Esophagus (tissue), 2 donors: ENCODE results near the gene THBD. TPM values are rescaled to one million over a fixed set of nuclear protein-coding genes. Genes with fewer than 3 reads are reported as not detected.

Source experiments
- H3K27ac ChIP-seq, 2 donors: one replicate each; pipeline ENCODE4 v1.5.1; 2013; ENCODE audit warnings: low read depth in 2 of 2, mild to moderate bottlenecking in 2 of 2, inconsistent platforms in 1 of 2, low read length in 1 of 2, moderate library complexity in 1 of 2
- H3K27me3 ChIP-seq, 2 donors: one replicate each; pipeline ENCODE4 v1.6.1; 2013; ENCODE audit warnings: low read length in 2 of 2, control low read depth in 1 of 2, mild to moderate bottlenecking in 1 of 2; ENCODE audit not compliant: insufficient read depth in 2 of 2, control insufficient read depth in 1 of 2
- H3K36me3 ChIP-seq, 2 donors: one replicate each; pipeline ENCODE4 v1.6.1; 2013; ENCODE audit warnings: low read length in 1 of 2; ENCODE audit not compliant: control insufficient read depth in 2 of 2, insufficient read depth in 2 of 2
- H3K4me1 ChIP-seq, 2 donors: one replicate each; pipeline ENCODE4 v1.6.1; 2013; ENCODE audit warnings: low read length in 1 of 2; ENCODE audit not compliant: control insufficient read depth in 2 of 2, insufficient read depth in 2 of 2
- H3K4me3 ChIP-seq, 2 donors: one replicate each; pipeline ENCODE4 v1.5.1; 2013; ENCODE audit warnings: low read length in 2 of 2, mild to moderate bottlenecking in 2 of 2, low read depth in 1 of 2, moderate library complexity in 1 of 2
- H3K9me3 ChIP-seq, 2 donors: one replicate each; pipeline ENCODE4 v1.6.1; 2013; ENCODE audit warnings: mild to moderate bottlenecking in 2 of 2, low read depth in 1 of 2, low read length in 1 of 2, moderate library complexity in 1 of 2; ENCODE audit not compliant: control insufficient read depth in 2 of 2, insufficient read depth in 1 of 2
- WGBS, 2 donors: extraction: QIAGEN DNeasy Blood & Tissue Kit; methylation state at CpG; one replicate each; pipeline ENCODE4 v1.1.7; 2013; 5-methylcytosine and 5-hydroxymethylcytosine counted together
- polyA plus RNA-seq, 2 donors: library from polyadenylated mRNA; stranded (reverse); fragments of 200-250 nt; gene quantifications; one replicate each; pipeline ENCODE4 v1.2.3, GENCODE V29; 2013
- donor health status: healthy with polysubstance abuse.
- donor health status: Bipolar disorder and iron deficiency.

THBD gene
- polyA plus RNA-seq, 2 donors, result 9.5 to 29.7 TPM

DNA sequence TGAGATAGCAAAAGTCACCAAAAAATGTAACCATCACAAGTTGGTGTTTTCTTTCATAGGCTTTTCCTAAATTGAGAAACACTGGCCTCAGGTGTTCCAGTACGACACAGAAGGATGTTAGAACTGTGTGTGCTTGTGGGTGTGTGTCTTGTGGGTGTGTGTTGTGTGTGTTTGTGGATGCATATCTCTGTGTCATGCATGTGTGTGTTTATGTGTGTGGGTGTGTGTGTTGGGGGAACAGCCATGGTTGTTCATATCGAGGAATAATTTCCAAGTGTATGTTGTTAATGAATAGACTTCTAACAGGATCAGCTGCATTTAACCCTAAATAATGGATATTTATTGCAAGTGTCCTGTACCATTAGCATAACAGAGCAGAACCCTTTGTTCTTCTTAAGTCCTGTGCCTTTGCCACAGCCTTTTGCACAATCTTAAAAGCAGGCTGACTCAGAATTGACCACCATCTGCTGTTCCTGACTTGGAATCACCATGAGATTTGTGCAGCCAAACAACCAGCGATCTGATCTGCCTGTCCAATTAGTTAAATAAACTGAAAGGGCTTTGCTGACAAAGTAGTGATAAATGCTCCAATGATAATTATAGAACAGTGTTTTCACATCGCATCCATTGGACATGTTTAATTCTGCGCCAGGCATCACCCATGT lies 29.0 kb upstream of the THBD start:
- Histone ChIP-seq H3K4me1 (peaks cover 0 to 4% of the 10 kb centered on the region in 2 donors), H3K4me3 (no peak overlapping the region), H3K9me3 (no peaks in the 10 kb centered on the region), H3K27me3 (no peaks in the 10 kb centered on the region), H3K36me3 (no peaks in the 10 kb centered on the region), H3K27ac (no peak overlapping the region)
- 65 to 67% methylated on average over 5 of the region's 5 CpGs for WGBS, 2 donors

DNA sequence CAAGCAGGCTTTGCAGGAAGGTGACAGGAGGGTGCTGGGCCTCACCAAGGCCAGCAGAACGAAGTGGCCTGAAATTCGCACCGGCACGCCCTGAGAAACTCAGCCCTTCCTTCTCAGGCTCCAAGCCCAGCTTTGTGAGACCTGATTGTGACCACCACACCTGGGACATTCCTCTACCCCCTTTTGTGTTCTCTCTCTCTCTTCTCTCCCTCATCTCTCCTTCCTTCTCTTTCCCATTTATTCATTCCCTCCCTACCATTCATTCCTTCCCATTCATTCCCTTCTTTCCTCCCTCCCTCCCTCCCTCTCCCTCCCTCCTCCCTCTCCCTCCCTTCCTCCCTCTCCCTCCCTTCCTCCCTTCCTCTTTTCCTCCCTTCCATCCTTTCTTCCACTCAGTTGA lies 27.8 kb upstream of the THBD start:
- WGBS, 2 donors, result 92 to 94% methylated on average over 4 of the region's 4 CpGs
- Histone ChIP-seq H3K4me1 (peaks cover 0 to 4% of the 10 kb centered on the region in 2 donors), H3K36me3 (no peaks in the 10 kb centered on the region)

GRCh38 chr20:23074052-23074451 lies 24.6 kb upstream of the THBD start:
- Histone ChIP-seq H3K4me3 (no peak overlapping the region), H3K9me3 (no peaks in the 10 kb centered on the region), H3K4me1 (peaks cover 0 to 4% of the 10 kb centered on the region in 2 donors), H3K27ac (no peak overlapping the region), H3K36me3 (no peaks in the 10 kb centered on the region), H3K27me3 (no peaks in the 10 kb centered on the region)
- WGBS, 2 donors, result 82 to 92% methylated on average over 3 of the region's 3 CpGs

More for the DNA sequence above, 27.8 kb upstream of the THBD start:
- H3K27ac ChIP-seq, result peak overlapping the region in 1 of 2 donors; percentile 22
- no peaks in the 10 kb centered on the region for H3K27me3 ChIP-seq
- H3K4me3 ChIP-seq, result no peak overlapping the region
- no peaks in the 10 kb centered on the region for H3K9me3 ChIP-seq

- H3K27me3 ChIP-seq, result no peaks in the 10 kb centered on the region
- H3K27ac ChIP-seq, result no peak overlapping the region
- 67 to 73% methylated on average over 11 of the region's 11 CpGs for WGBS, 2 donors
- H3K4me1 ChIP-seq, result peaks cover 0 to 4% of the 10 kb centered on the region in 2 donors
- H3K4me3 ChIP-seq, result no peak overlapping the region
- H3K36me3 ChIP-seq, result no peaks in the 10 kb centered on the region
- H3K9me3 ChIP-seq, result no peaks in the 10 kb centered on the region
These were observed 23.6 kb upstream of the THBD start for GRCh38 chr20:23072892-23073586.

DNA sequence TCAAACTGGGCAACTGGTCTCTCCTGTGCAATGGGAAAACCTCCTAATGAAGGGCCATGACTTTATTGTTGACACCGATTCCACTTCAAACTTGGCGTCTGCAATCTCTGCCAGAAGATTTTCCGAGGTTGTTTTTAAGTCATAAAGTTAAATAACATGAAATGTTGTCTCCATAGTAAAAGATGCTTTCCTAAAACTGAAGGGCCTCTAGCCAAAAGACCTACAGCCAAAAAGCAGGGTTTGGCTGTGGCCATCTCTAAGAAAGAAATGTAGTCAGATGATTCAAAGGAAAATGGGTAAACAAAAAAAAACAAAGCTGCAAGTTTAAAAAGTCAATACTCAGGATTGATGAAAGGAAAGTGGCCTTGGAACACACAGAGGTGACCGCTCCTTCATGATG lies 22.5 kb upstream of the THBD start:
- Histone ChIP-seq H3K9me3 (no peaks in the 10 kb centered on the region), H3K27ac (no peak overlapping the region), H3K36me3 (no peaks in the 10 kb centered on the region), H3K27me3 (no peaks in the 10 kb centered on the region), H3K4me1 (peaks cover 0 to 4% of the 10 kb centered on the region in 2 donors), H3K4me3 (no peak overlapping the region)
- WGBS, 2 donors, result 77 to 80% methylated on average over 4 of the region's 4 CpGs

- H3K4me1 ChIP-seq, result peaks cover 0 to 4% of the 10 kb centered on the region in 2 donors
- H3K36me3 ChIP-seq, result no peaks in the 10 kb centered on the region
- no peaks in the 10 kb centered on the region for H3K27me3 ChIP-seq
- no peak overlapping the region for H3K27ac ChIP-seq
- 70 to 78% methylated on average over 3 of the region's 3 CpGs for whole genome bisulfite sequencing, 2 donors
- no peaks in the 10 kb centered on the region for H3K9me3 ChIP-seq
- no peak overlapping the region for H3K4me3 ChIP-seq
These were observed 21.9 kb upstream of the THBD start for GRCh38 chr20:23071398-23071797.

DNA sequence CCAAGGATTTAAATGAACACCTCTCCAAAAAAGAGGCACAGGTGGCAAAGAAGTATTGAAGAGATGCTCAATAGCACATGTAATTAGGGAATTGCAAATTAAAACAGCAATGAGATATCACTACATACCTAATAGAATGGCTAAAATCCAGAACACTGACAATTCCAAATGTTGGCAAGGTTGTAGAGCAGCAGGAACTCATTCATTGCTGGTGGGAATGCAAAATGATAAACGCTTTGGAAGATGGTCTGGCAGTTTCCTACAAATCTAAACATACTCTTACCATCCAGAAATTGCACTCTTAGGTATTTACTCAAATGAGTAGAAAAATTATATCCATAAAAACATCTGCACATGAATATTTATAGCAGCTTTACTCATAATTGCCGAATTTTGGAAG lies 19.6 kb upstream of the THBD start:
- Histone ChIP-seq H3K9me3 (no peaks in the 10 kb centered on the region), H3K27ac (no peak overlapping the region), H3K36me3 (no peaks in the 10 kb centered on the region), H3K4me3 (no peak overlapping the region), H3K27me3 (no peaks in the 10 kb centered on the region), H3K4me1 (peaks cover 0 to under 1% of the 10 kb centered on the region in 2 donors)
- WGBS, 2 donors, result 81 to 88% methylated on average over 2 of the region's 2 CpGs

GRCh38 chr20:23068283-23068682 lies 18.8 kb upstream of the THBD start:
- no peak overlapping the region for H3K4me3 ChIP-seq
- WGBS, 2 donors, result 72 to 73% methylated on average over 1 of the region's 1 CpG
- no peaks in the 10 kb centered on the region for H3K27me3 ChIP-seq
- no peaks in the 10 kb centered on the region for H3K9me3 ChIP-seq
- no peaks in the 10 kb centered on the region for H3K4me1 ChIP-seq
- no peak overlapping the region for H3K27ac ChIP-seq
- H3K36me3 ChIP-seq, result no peaks in the 10 kb centered on the region

GRCh38 chr20:23066772-23067171 lies 17.3 kb upstream of the THBD start:
- Histone ChIP-seq H3K27me3 (no peaks in the 10 kb centered on the region), H3K4me1 (peaks cover 0 to 4% of the 10 kb centered on the region in 2 donors), H3K9me3 (no peaks in the 10 kb centered on the region), H3K27ac (no peak overlapping the region), H3K4me3 (no peak overlapping the region), H3K36me3 (no peaks in the 10 kb centered on the region)
- WGBS, 2 donors, result 89 to 94% methylated on average over 3 of the region's 3 CpGs
